Stimulated activated CD8-positive, alpha-beta memory T cell treated with anti-CD3 and anti-CD28 coated beads, Interleukin-7, amount 100 ng/mL, for 1 hour (primary cell): ENCODE measurements around the gene SMAD7.
"Not testable (repeated sequence)": the region's sequence is repeated elsewhere in the genome, so short reads cannot be mapped to it uniquely, and the experiment has no call there.

Source experiments
- DNase-seq, 2 donors: peaks; one replicate each; pipeline ENCODE4 v3.0.0-alpha.2; 2020; ENCODE audit warnings: low read depth in 2 of 2

SMAD7 gene

GRCh38 chr18:48878471-48878870, 72.3 kb downstream of the SMAD7 start:
- no peak for DNase-seq

GRCh38 chr18:48877941-48878340, 72.8 kb downstream of the SMAD7 start:
- DNase-seq = no peak

- DNase-seq = no peak
Observed at GRCh38 chr18:48876590-48876989, 74.2 kb downstream of the SMAD7 start.

GRCh38 chr18:48875942-48876511, 74.7 kb downstream of the SMAD7 start:
- no peak for DNase-seq

- no peak for DNase-seq
Observed at GRCh38 chr18:48875314-48875941, 75.3 kb downstream of the SMAD7 start.

- no peak for DNase-seq
Observed at GRCh38 chr18:48874701-48875162, 76.0 kb downstream of the SMAD7 start.

- DNase-seq = no peak
Observed at GRCh38 chr18:48874233-48874632, 76.5 kb downstream of the SMAD7 start.

- no peak for DNase-seq
Observed at GRCh38 chr18:48872234-48873145, 78.3 kb downstream of the SMAD7 start.

- DNase-seq = no peak
Observed at GRCh38 chr18:48871391-48872166, 79.2 kb downstream of the SMAD7 start.

GRCh38 chr18:48870926-48871325, 79.8 kb downstream of the SMAD7 start:
- DNase-seq = not testable (repeated sequence)
